GM12874 (cell line): Measurements from ENCODE around the gene ECSIT.

Experiments
- CTCF ChIP-seq: IDR thresholded peaks from 2 replicates; pipeline ENCODE4 v1.5.1; 2011; ENCODE audit warnings: low read depth, mild to moderate bottlenecking, control low read depth, low read length, moderate library complexity; ENCODE audit not compliant: insufficient read depth

ECSIT gene

GRCh38 chr19:11457831-11458230 is 71.1 kb downstream of the ECSIT start:
- TF ChIP-seq CTCF, result no peak

GRCh38 chr19:11457115-11457514 is 71.8 kb downstream of the ECSIT start:
- TF ChIP-seq CTCF, result no peak

- TF ChIP-seq CTCF, result no peak
Observed at GRCh38 chr19:11456659-11457058, 72.3 kb downstream of the ECSIT start.
